ENCODE measurements around the gene SEPSECS. TPM values are rescaled to one million over a fixed set of nuclear protein-coding genes. Genes with fewer than 3 reads are reported as not detected.

SEPSECS gene
- polyA plus RNA-seq, 1 donor from 2014 or later: 6.5 TPM

GRCh38 chr4:25182937-25183336 is 22.7 kb upstream of the SEPSECS start:
- H3K79me2 ChIP-seq (replicated peaks; ENCODE audit: insufficient read depth, low read length): no peaks in the 10 kb centered on the region
- H3K4me2 ChIP-seq (ENCODE audit: low read length): no peak overlapping the region
- H3K4me3 ChIP-seq (ENCODE audit: low read length): no peak overlapping the region
- no peak overlapping the region for H3K27ac ChIP-seq (ENCODE audit: low read length)
- H4K20me1 ChIP-seq (ENCODE audit: insufficient read depth): no peaks in the 10 kb centered on the region
- H2AFZ ChIP-seq (ENCODE audit: low read depth, low read length): no peak overlapping the region
- no peak for TF ChIP-seq SMC3 (conservative IDR thresholded peaks at IDR 0.05; ENCODE audit: poor library complexity)
- TF ChIP-seq EP300 (conservative IDR thresholded peaks at IDR 0.05; ENCODE audit: poor library complexity, severe bottlenecking): no peak
- TF ChIP-seq CTCF (IDR thresholded peaks at IDR 0.05; ENCODE audit: poor library complexity, severe bottlenecking): no peak
- TF ChIP-seq TAF1 (IDR thresholded peaks at IDR 0.05; ENCODE audit: low read depth): no peak
- no peak for TF ChIP-seq RAD21 (conservative IDR thresholded peaks at IDR 0.05)
- no peak for TF ChIP-seq MXI1 (conservative IDR thresholded peaks at IDR 0.05; ENCODE audit: poor library complexity, severe bottlenecking)
- TF ChIP-seq POLR2AphosphoS5 (IDR thresholded peaks at IDR 0.05): no peak
- TF ChIP-seq EZH2 (IDR thresholded peaks at IDR 0.05; ENCODE audit: borderline replicate concordance, insufficient read depth, low read length, poor library complexity, severe bottlenecking): no peak
- no peak for TF ChIP-seq REST (IDR thresholded peaks at IDR 0.05; ENCODE audit: borderline replicate concordance)
- no peaks in the 10 kb centered on the region for H3F3A ChIP-seq (ENCODE audit: insufficient read depth, low read length, poor library complexity, severe bottlenecking)
- no peaks in the 10 kb centered on the region for H3K27me3 ChIP-seq (ENCODE audit: insufficient read depth, low read depth, low read length)
- no peaks in the 10 kb centered on the region for H3K9me2 ChIP-seq (ENCODE audit: insufficient read depth, low read length)
- H3K9ac ChIP-seq (ENCODE audit: low read length): no peak overlapping the region
- H3K9me3 ChIP-seq (ENCODE audit: low read length): no peaks in the 10 kb centered on the region
- H3K36me3 ChIP-seq (ENCODE audit: insufficient read depth, low read length): no peaks in the 10 kb centered on the region

GRCh38 chr4:25180524-25181131 is 20.4 kb upstream of the SEPSECS start:
- no peaks in the 10 kb centered on the region for H3F3A ChIP-seq (ENCODE audit: insufficient read depth, low read length, poor library complexity, severe bottlenecking)
- H3K4me3 ChIP-seq (ENCODE audit: low read length): no peak overlapping the region
- H3K27me3 ChIP-seq (ENCODE audit: insufficient read depth, low read depth, low read length): no peaks in the 10 kb centered on the region
- no peaks in the 10 kb centered on the region for H3K9me2 ChIP-seq (ENCODE audit: insufficient read depth, low read length)
- H2AFZ ChIP-seq (ENCODE audit: low read depth, low read length): no peak overlapping the region
- no peak overlapping the region for H3K9ac ChIP-seq (ENCODE audit: low read length)
- TF ChIP-seq CTCF (IDR thresholded peaks at IDR 0.05; ENCODE audit: poor library complexity, severe bottlenecking) (peak; percentile 47), SMC3 (conservative IDR thresholded peaks at IDR 0.05; ENCODE audit: poor library complexity) (peak; percentile 42), RAD21 (conservative IDR thresholded peaks at IDR 0.05) (no peak)
- H3K4me2 ChIP-seq (ENCODE audit: low read length): no peak overlapping the region
- no peaks in the 10 kb centered on the region for H4K20me1 ChIP-seq (ENCODE audit: insufficient read depth)
- no peaks in the 10 kb centered on the region for H3K9me3 ChIP-seq (ENCODE audit: low read length)
- H3K27ac ChIP-seq (ENCODE audit: low read length): no peak overlapping the region
- no peaks in the 10 kb centered on the region for H3K79me2 ChIP-seq (replicated peaks; ENCODE audit: insufficient read depth, low read length)
- no peaks in the 10 kb centered on the region for H3K36me3 ChIP-seq (ENCODE audit: insufficient read depth, low read length)
